ENCODE measurements around the gene RIF1. TPM values are rescaled to one million over a fixed set of nuclear protein-coding genes. Genes with fewer than 3 reads are reported as not detected.

Gene RIF1
- polyA plus RNA-seq, 1 of the 3 experiments (the other 2 are of a cell fraction) = 2.4 TPM

DNA sequence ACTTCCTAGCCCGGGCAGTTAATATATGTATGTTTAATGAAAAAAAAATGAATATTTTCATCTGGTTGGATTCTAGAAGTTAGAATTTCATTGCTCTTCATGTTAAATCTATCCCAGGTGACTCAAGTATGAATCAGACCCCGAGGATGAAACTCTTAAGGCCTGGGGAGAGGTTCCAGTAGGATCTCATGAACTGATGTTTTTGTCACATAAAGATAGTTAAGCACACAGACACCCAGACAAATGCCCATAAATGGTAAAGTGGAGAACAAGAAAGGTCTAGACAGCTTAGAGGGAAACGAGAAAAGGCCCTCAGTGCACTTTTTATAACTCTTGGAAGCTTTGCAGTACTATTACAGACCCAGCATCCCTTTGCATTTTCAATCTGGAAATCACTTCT lies 114.1 kb downstream of the RIF1 start:
- Histone ChIP-seq H3K27ac (ENCODE audit: low read depth in 2 of 2, low read length in 1 of 2) (no peak overlapping the region), H3F3A (replicated peaks; ENCODE audit: insufficient read depth) (no peaks in the 10 kb centered on the region), H2AFZ (ENCODE audit: low read depth) (no peak overlapping the region), H3K4me2 (no peak overlapping the region), H3K9me2 (no peaks in the 10 kb centered on the region), H3K27me3 (ENCODE audit: insufficient read depth) (no peaks in the 10 kb centered on the region), H4K20me1 (ENCODE audit: insufficient read depth) (no peaks in the 10 kb centered on the region), H3K4me1 (ENCODE audit: control insufficient read depth in 1 of 2, insufficient read depth in 2 of 2, low read depth in 1 of 2, low read length in 1 of 2) (no peaks in the 10 kb centered on the region), H3K9me3 (no peaks in the 10 kb centered on the region), H3K79me2 (ENCODE audit: insufficient read depth) (no peaks in the 10 kb centered on the region), H3K36me3 (replicated peaks in 1 of 2; ENCODE audit: control insufficient read depth in 1 of 2, insufficient read depth in 2 of 2, low read length in 1 of 2) (no peaks in the 10 kb centered on the region), H3K9ac (no peak overlapping the region), H3K4me3 (ENCODE audit: low read depth in 2 of 2, low read length in 1 of 2) (no peak overlapping the region)
- 48% methylated on average over 3 of the region's 3 CpGs for WGBS (ENCODE audit: low lambda C conversion rate)
- no peak for DNase-seq
- ChIA-PET POLR2A (no interaction called here), CTCF (no interaction called here)
- no peak for TF ChIP-seq RXRA (IDR thresholded peaks at IDR 0.05; ENCODE audit: borderline replicate concordance, low read depth)
- TF ChIP-seq NRF1 (IDR thresholded peaks at IDR 0.05; ENCODE audit: low read depth, low read length) = no peak
- TF ChIP-seq EZH2phosphoT487 (IDR thresholded peaks at IDR 0.05; ENCODE audit: borderline replicate concordance, low read depth) = no peak
- TF ChIP-seq TAF1 (IDR thresholded peaks at IDR 0.05; ENCODE audit: borderline replicate concordance, low read depth, low read length) = no peak
- TF ChIP-seq, protein P1, sequence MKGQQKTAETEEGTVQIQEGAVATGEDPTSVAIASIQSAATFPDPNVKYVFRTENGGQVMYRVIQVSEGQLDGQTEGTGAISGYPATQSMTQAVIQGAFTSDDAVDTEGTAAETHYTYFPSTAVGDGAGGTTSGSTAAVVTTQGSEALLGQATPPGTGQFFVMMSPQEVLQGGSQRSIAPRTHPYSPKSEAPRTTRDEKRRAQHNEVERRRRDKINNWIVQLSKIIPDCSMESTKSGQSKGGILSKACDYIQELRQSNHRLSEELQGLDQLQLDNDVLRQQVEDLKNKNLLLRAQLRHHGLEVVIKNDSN (IDR thresholded peaks at IDR 0.05; ENCODE audit: borderline replicate concordance, low read depth) = no peak
- TF ChIP-seq, protein P2, sequence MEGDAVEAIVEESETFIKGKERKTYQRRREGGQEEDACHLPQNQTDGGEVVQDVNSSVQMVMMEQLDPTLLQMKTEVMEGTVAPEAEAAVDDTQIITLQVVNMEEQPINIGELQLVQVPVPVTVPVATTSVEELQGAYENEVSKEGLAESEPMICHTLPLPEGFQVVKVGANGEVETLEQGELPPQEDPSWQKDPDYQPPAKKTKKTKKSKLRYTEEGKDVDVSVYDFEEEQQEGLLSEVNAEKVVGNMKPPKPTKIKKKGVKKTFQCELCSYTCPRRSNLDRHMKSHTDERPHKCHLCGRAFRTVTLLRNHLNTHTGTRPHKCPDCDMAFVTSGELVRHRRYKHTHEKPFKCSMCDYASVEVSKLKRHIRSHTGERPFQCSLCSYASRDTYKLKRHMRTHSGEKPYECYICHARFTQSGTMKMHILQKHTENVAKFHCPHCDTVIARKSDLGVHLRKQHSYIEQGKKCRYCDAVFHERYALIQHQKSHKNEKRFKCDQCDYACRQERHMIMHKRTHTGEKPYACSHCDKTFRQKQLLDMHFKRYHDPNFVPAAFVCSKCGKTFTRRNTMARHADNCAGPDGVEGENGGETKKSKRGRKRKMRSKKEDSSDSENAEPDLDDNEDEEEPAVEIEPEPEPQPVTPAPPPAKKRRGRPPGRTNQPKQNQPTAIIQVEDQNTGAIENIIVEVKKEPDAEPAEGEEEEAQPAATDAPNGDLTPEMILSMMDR (IDR thresholded peaks at IDR 0.05) = no peak
- no peak for TF ChIP-seq MXI1 (IDR thresholded peaks at IDR 0.05; ENCODE audit: low read depth, low read length)
- no peak for TF ChIP-seq RFX5 (IDR thresholded peaks at IDR 0.05; ENCODE audit: low read length)
- no peak for TF ChIP-seq EP300 (IDR thresholded peaks at IDR 0.05; ENCODE audit: borderline replicate concordance in 1 of 2, low read depth in 1 of 2, low read length in 1 of 2)
- TF ChIP-seq, protein P3, sequence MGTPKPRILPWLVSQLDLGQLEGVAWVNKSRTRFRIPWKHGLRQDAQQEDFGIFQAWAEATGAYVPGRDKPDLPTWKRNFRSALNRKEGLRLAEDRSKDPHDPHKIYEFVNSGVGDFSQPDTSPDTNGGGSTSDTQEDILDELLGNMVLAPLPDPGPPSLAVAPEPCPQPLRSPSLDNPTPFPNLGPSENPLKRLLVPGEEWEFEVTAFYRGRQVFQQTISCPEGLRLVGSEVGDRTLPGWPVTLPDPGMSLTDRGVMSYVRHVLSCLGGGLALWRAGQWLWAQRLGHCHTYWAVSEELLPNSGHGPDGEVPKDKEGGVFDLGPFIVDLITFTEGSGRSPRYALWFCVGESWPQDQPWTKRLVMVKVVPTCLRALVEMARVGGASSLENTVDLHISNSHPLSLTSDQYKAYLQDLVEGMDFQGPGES (IDR thresholded peaks at IDR 0.05; ENCODE audit: low read depth, low read length) = no peak
- no peak for TF ChIP-seq RAD21 (IDR thresholded peaks at IDR 0.05; ENCODE audit: low read length)
- TF ChIP-seq, protein P4, sequence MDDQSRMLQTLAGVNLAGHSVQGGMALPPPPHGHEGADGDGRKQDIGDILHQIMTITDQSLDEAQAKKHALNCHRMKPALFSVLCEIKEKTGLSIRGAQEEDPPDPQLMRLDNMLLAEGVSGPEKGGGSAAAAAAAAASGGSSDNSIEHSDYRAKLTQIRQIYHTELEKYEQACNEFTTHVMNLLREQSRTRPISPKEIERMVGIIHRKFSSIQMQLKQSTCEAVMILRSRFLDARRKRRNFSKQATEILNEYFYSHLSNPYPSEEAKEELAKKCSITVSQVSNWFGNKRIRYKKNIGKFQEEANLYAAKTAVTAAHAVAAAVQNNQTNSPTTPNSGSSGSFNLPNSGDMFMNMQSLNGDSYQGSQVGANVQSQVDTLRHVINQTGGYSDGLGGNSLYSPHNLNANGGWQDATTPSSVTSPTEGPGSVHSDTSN (IDR thresholded peaks at IDR 0.05) = no peak
- TF ChIP-seq, protein P5, sequence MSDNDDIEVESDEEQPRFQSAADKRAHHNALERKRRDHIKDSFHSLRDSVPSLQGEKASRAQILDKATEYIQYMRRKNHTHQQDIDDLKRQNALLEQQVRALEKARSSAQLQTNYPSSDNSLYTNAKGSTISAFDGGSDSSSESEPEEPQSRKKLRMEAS (IDR thresholded peaks at IDR 0.05; ENCODE audit: low read depth) = no peak
- TF ChIP-seq, protein P6, sequence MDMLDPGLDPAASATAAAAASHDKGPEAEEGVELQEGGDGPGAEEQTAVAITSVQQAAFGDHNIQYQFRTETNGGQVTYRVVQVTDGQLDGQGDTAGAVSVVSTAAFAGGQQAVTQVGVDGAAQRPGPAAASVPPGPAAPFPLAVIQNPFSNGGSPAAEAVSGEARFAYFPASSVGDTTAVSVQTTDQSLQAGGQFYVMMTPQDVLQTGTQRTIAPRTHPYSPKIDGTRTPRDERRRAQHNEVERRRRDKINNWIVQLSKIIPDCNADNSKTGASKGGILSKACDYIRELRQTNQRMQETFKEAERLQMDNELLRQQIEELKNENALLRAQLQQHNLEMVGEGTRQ (IDR thresholded peaks at IDR 0.05; ENCODE audit: borderline replicate concordance, low read depth, low read length) = no peak
- TF ChIP-seq ELF1 (IDR thresholded peaks at IDR 0.05) = no peak
- TF ChIP-seq TCF12 (IDR thresholded peaks at IDR 0.05) = no peak
